NT2/D1 (cell line): ENCODE data around the gene HTR2A.

ENCODE experiments used
- DNase-seq: peaks from one replicate; pipeline ENCODE4 v3.0.0-alpha.2; 2011; ENCODE audit warnings: low read depth, low spot score
- H3K27me3 ChIP-seq: 2 replicates; pipeline ENCODE4 v1.6.0; 2011; ENCODE audit warnings: mild to moderate bottlenecking; ENCODE audit not compliant: insufficient read length, insufficient read depth
- H3K36me3 ChIP-seq: 2 replicates; pipeline ENCODE4 v1.6.1; 2011; ENCODE audit warnings: mild to moderate bottlenecking, low read length, mixed read lengths; ENCODE audit not compliant: insufficient read depth, insufficient read length
- H3K4me1 ChIP-seq: 2 replicates; pipeline ENCODE4 v1.5.1; 2011; ENCODE audit not compliant: insufficient read depth, insufficient read length
- H3K4me3 ChIP-seq: 2 replicates; pipeline ENCODE4 v1.5.1; 2011; ENCODE audit warnings: low read depth; ENCODE audit not compliant: insufficient read length
- H3K9ac ChIP-seq: 2 replicates; pipeline ENCODE4 v1.6.0; 2011; ENCODE audit warnings: low read depth; ENCODE audit not compliant: insufficient read length
- H3K9me3 ChIP-seq: 2 replicates; pipeline ENCODE4 v1.5.1; 2011; ENCODE audit warnings: mild to moderate bottlenecking, low read length; ENCODE audit not compliant: insufficient read depth
- SUZ12 ChIP-seq: IDR thresholded peaks from 2 replicates; pipeline ENCODE4 v1.6.1; 2011; ENCODE audit not compliant: insufficient read length, insufficient read depth; ENCODE audit errors: extremely low read depth
- YY1 ChIP-seq: IDR thresholded peaks from 2 replicates; pipeline ENCODE4 v1.6.1; 2011; ENCODE audit not compliant: insufficient read length, insufficient read depth
- ZNF274 ChIP-seq: IDR thresholded peaks from 2 replicates; pipeline ENCODE4 v1.6.1; 2011; ENCODE audit warnings: mild to moderate bottlenecking, low read depth, low read length

The HTR2A gene

GRCh38 chr13:46909042-46909441 is 12.2 kb upstream of the HTR2A start:
- no peak for DNase-seq
- Histone ChIP-seq H3K9me3 (0 out of 2 replicates have a peak, but pooled peaks cover 10% of the 10 kb centered on the region), H3K9ac (no peak overlapping the region), H3K4me3 (no peak overlapping the region), H3K27me3 (no peaks in the 10 kb centered on the region), H3K4me1 (no peaks in the 10 kb centered on the region), H3K36me3 (no peaks in the 10 kb centered on the region)
- no peak for TF ChIP-seq SUZ12
- TF ChIP-seq YY1, result no peak
- no peak for TF ChIP-seq ZNF274

GRCh38 chr13:46908501-46908900 is 11.6 kb upstream of the HTR2A start:
- Histone ChIP-seq H3K9me3 (0 out of 2 replicates have a peak, but pooled peaks cover 10% of the 10 kb centered on the region), H3K4me3 (no peak overlapping the region), H3K27me3 (no peaks in the 10 kb centered on the region), H3K9ac (no peak overlapping the region), H3K36me3 (no peaks in the 10 kb centered on the region), H3K4me1 (no peaks in the 10 kb centered on the region)
- no peak for TF ChIP-seq YY1
- no peak for TF ChIP-seq SUZ12
- TF ChIP-seq ZNF274, result no peak
- no peak for DNase-seq

GRCh38 chr13:46906405-46906804 is 9.6 kb upstream of the HTR2A start:
- TF ChIP-seq SUZ12 (no peak), YY1 (no peak), ZNF274 (no peak)

GRCh38 chr13:46905249-46905648 is 8.4 kb upstream of the HTR2A start:
- Histone ChIP-seq H3K4me1 (no peaks in the 10 kb centered on the region), H3K27me3 (no peaks in the 10 kb centered on the region), H3K9ac (no peak overlapping the region), H3K36me3 (no peaks in the 10 kb centered on the region), H3K9me3 (no peaks in the 10 kb centered on the region), H3K4me3 (no peak overlapping the region)
- no peak for TF ChIP-seq SUZ12
- no peak for TF ChIP-seq ZNF274
- TF ChIP-seq YY1, result no peak
- no peak for DNase-seq

More at GRCh38 chr13:46906405-46906804, 9.6 kb upstream of the HTR2A start:
- Histone ChIP-seq H3K4me1 (no peaks in the 10 kb centered on the region), H3K9ac (no peak overlapping the region), H3K27me3 (no peaks in the 10 kb centered on the region), H3K36me3 (no peaks in the 10 kb centered on the region), H3K4me3 (no peak overlapping the region), H3K9me3 (no peaks in the 10 kb centered on the region)
- no peak for DNase-seq

- no peaks in the 10 kb centered on the region for H3K36me3 ChIP-seq
- TF ChIP-seq ZNF274, result no peak
- TF ChIP-seq SUZ12, result no peak
- TF ChIP-seq YY1, result no peak
- H3K27me3 ChIP-seq, result no peaks in the 10 kb centered on the region
Measured at GRCh38 chr13:46903748-46904147, 6.9 kb upstream of the HTR2A start.

GRCh38 chr13:46901721-46902120 is 4.9 kb upstream of the HTR2A start:
- DNase-seq, result no peak
- Histone ChIP-seq H3K9ac (no peak overlapping the region), H3K9me3 (no peaks in the 10 kb centered on the region), H3K4me1 (no peaks in the 10 kb centered on the region), H3K4me3 (no peak overlapping the region), H3K27me3 (no peaks in the 10 kb centered on the region), H3K36me3 (no peaks in the 10 kb centered on the region)
- no peak for TF ChIP-seq ZNF274
- TF ChIP-seq SUZ12, result no peak

More at GRCh38 chr13:46903748-46904147, 6.9 kb upstream of the HTR2A start:
- no peaks in the 10 kb centered on the region for H3K4me1 ChIP-seq
- H3K9ac ChIP-seq, result no peak overlapping the region
- DNase-seq, result no peak
- no peaks in the 10 kb centered on the region for H3K9me3 ChIP-seq
- no peak overlapping the region for H3K4me3 ChIP-seq

GRCh38 chr13:46899801-46900200 is 2.9 kb upstream of the HTR2A start:
- Histone ChIP-seq H3K27me3 (no peaks in the 10 kb centered on the region), H3K4me3 (no peak overlapping the region), H3K9me3 (no peaks in the 10 kb centered on the region), H3K4me1 (no peaks in the 10 kb centered on the region), H3K36me3 (no peaks in the 10 kb centered on the region), H3K9ac (no peak overlapping the region)
- TF ChIP-seq ZNF274 (no peak), YY1 (no peak), SUZ12 (no peak)
- no peak for DNase-seq

GRCh38 chr13:46895381-46895780 is 1.5 kb downstream of the HTR2A start:
- H3K27me3 ChIP-seq, result peaks cover 9% of the 10 kb centered on the region
- H3K4me3 ChIP-seq, result no peak overlapping the region
- H3K9ac ChIP-seq, result no peak overlapping the region
- H3K36me3 ChIP-seq, result no peaks in the 10 kb centered on the region
- H3K9me3 ChIP-seq, result no peaks in the 10 kb centered on the region
- DNase-seq, result no peak
- H3K4me1 ChIP-seq, result no peaks in the 10 kb centered on the region
- TF ChIP-seq SUZ12 (no peak), YY1 (no peak), ZNF274 (no peak)
